Ureter (tissue), 1 donor: ENCODE results near the gene RPS6KA3. TPM values are rescaled to one million over a fixed set of nuclear protein-coding genes. Genes with fewer than 3 reads are reported as not detected.
"Not testable (repeated sequence)": the region's sequence is repeated elsewhere in the genome, so short reads cannot be mapped to it uniquely, and the experiment has no call there.

Experiments
- DNase-seq: peaks from one replicate; pipeline ENCODE4 v3.0.0-alpha.2; 2020; ENCODE audit warnings: low spot score
- total RNA-seq: library from RNA; stranded (reverse); gene quantifications from one replicate; pipeline ENCODE4 v1.2.4, GENCODE V29; 2023
- donor health status: DM: yes; HTN: yes; CAD: no.

The RPS6KA3 gene
- total RNA-seq, 1 donor from 2014 or later: 40.3 TPM

- peak; percentile 50 for DNase-seq
These were observed 1.4 kb downstream of the RPS6KA3 start for GRCh38 chrX:20265221-20265725.

GRCh38 chrX:20263474-20263873, 3.2 kb downstream of the RPS6KA3 start:
- DNase-seq: no peak

- DNase-seq: no peak
These were observed 5.8 kb downstream of the RPS6KA3 start for GRCh38 chrX:20260885-20261284.

- no peak for DNase-seq
These were observed 11.9 kb downstream of the RPS6KA3 start for GRCh38 chrX:20254712-20255299.

- DNase-seq: no peak
These were observed 13.5 kb downstream of the RPS6KA3 start for GRCh38 chrX:20253232-20253543.

- peak; percentile 53 for DNase-seq
These were observed 14.1 kb downstream of the RPS6KA3 start for GRCh38 chrX:20252381-20253231.

- no peak for DNase-seq
These were observed 15.0 kb downstream of the RPS6KA3 start for GRCh38 chrX:20251691-20252090.

GRCh38 chrX:20250146-20250545, 16.6 kb downstream of the RPS6KA3 start:
- DNase-seq: not testable (repeated sequence)

- DNase-seq: no peak
These were observed 18.0 kb downstream of the RPS6KA3 start for GRCh38 chrX:20248592-20249192.

GRCh38 chrX:20244931-20245330, 21.8 kb downstream of the RPS6KA3 start:
- DNase-seq: no peak

GRCh38 chrX:20240201-20240600, 26.5 kb downstream of the RPS6KA3 start:
- no peak for DNase-seq

- DNase-seq: no peak
These were observed 28.8 kb downstream of the RPS6KA3 start for GRCh38 chrX:20237864-20238263.

GRCh38 chrX:20235755-20236154, 31.0 kb downstream of the RPS6KA3 start:
- no peak for DNase-seq

GRCh38 chrX:20233336-20233735, 33.4 kb downstream of the RPS6KA3 start:
- no peak for DNase-seq

GRCh38 chrX:20231598-20231997, 35.1 kb downstream of the RPS6KA3 start:
- DNase-seq: no peak

GRCh38 chrX:20230406-20230805, 36.3 kb downstream of the RPS6KA3 start:
- DNase-seq: no peak

GRCh38 chrX:20229155-20229554, 37.6 kb downstream of the RPS6KA3 start:
- no peak for DNase-seq

- DNase-seq: no peak
These were observed 38.5 kb downstream of the RPS6KA3 start for GRCh38 chrX:20228245-20228644.

GRCh38 chrX:20227116-20227515, 39.6 kb downstream of the RPS6KA3 start:
- no peak for DNase-seq

GRCh38 chrX:20225488-20225833, 41.2 kb downstream of the RPS6KA3 start:
- DNase-seq: no peak

- no peak for DNase-seq
These were observed 41.8 kb downstream of the RPS6KA3 start for GRCh38 chrX:20224814-20225487.

- no peak for DNase-seq
These were observed 44.8 kb downstream of the RPS6KA3 start for GRCh38 chrX:20221902-20222301.
